K562 (cell line): Measurements from ENCODE around the gene UBXN6. TPM values are rescaled to one million over a fixed set of nuclear protein-coding genes. Genes with fewer than 3 reads are reported as not detected.

Experiments
- ATAC-seq: fragments of 200-7000 bp; cut with Tn5 transposase; 3 replicates; pipeline ENCODE4 v1.9.1; 2020; ENCODE audit warnings: moderate library complexity
- BruUV-seq: library from RNA; stranded (reverse); fragments of 400-500 nt; replicated peaks from 2 replicates; lab custom pipeline; 2021; lab: Mats Ljungman, UMichigan
- CTCF ChIA-PET: fragments of 300-600 bp; formaldehyde crosslinking; extraction: SDS; loops from one replicate; lab custom pipeline; 2021; ENCODE audit warnings: low intra/inter-chr PET ratio; lab: Yijun Ruan, JAX
- POLR2A ChIA-PET: fragments of 300-600, 350-650 bp; sonication (Branson Sonifier 250); formaldehyde crosslinking; extraction: SDS; loops from one replicate; lab custom pipeline; 2021; ENCODE audit warnings: antibody characterized with exemption, inconsistent platforms; lab: Yijun Ruan, JAX
- DNase-seq, 4 experiments: peaks; one replicate each; pipeline versions ENCODE4 v3.0.0 to v3.0.0-alpha.2; 2011 to 2018; ENCODE audit warnings: low spot score in 3 of 4, mixed read lengths in 3 of 4; ENCODE audit errors: extremely low read depth in 1 of 4
- FAIRE-seq: peaks from 2 replicates; lab custom pipeline; 2011; peaks lifted over from hg19 to GRCh38; lab: Jason Lieb, UNC
- H2AFZ ChIP-seq: 2 replicates; pipeline ENCODE4 v1.6.0; 2011; ENCODE audit warnings: low read depth, low read length, control low read depth, inconsistent platforms
- H3K27ac ChIP-seq: fragments of 200-600 bp; 3 replicates; pipeline ENCODE4 v1.8.0; 2011; ENCODE audit warnings: low read depth, mild to moderate bottlenecking, control low read depth, inconsistent platforms, low read length, moderate library complexity, mixed read lengths; ENCODE audit errors: extremely low read depth
- H3K27me3 ChIP-seq, 2 experiments: fragments of 300-600 bp in 1 of 2; 2 replicates in 1 of 2; 3 replicates in 1 of 2; pipeline versions ENCODE4 v1.6.0 to v1.8.0; 2011; ENCODE audit warnings: inconsistent platforms in 2 of 2, low read length in 2 of 2, mild to moderate bottlenecking in 1 of 2, mixed read lengths in 1 of 2, moderate library complexity in 1 of 2; ENCODE audit not compliant: control insufficient read depth in 2 of 2, insufficient read depth in 2 of 2
- H3K36me3 ChIP-seq: fragments of 300-600 bp; 3 replicates; pipeline ENCODE4 v1.8.0; 2011; ENCODE audit warnings: mild to moderate bottlenecking, low read length, inconsistent platforms; ENCODE audit not compliant: control insufficient read depth, insufficient read depth
- H3K4me1 ChIP-seq, 2 experiments: fragments of 200-600 bp in 1 of 2; replicated peaks in 1 of 2; 2 replicates in 1 of 2; 3 replicates in 1 of 2; pipeline versions ENCODE4 v1.5.1 to v1.8.0; 2011; ENCODE audit warnings: inconsistent platforms in 2 of 2, low read length in 2 of 2, mild to moderate bottlenecking in 1 of 2, mixed read lengths in 1 of 2, moderate library complexity in 1 of 2; ENCODE audit not compliant: control insufficient read depth in 2 of 2, insufficient read depth in 2 of 2
- H3K4me2 ChIP-seq: 2 replicates; pipeline ENCODE4 v1.6.1; 2011; ENCODE audit warnings: low read length, control low read depth, inconsistent platforms, mixed read lengths; ENCODE audit not compliant: insufficient read depth
- H3K4me3 ChIP-seq: fragments of 200-600 bp; sonication (generic), shearing (Covaris generic); 2 replicates; pipeline ENCODE4 v1.5.1; 2016; ENCODE audit warnings: control low read depth, inconsistent platforms
- H3K79me2 ChIP-seq: fragments of 200-600 bp; 3 replicates; pipeline ENCODE4 v1.8.0; 2011; ENCODE audit warnings: low read length, inconsistent platforms; ENCODE audit not compliant: control insufficient read depth, insufficient read depth
- H3K9ac ChIP-seq, 2 experiments: 2 replicates each; pipeline versions ENCODE4 v1.6.0 to v1.6.1; 2011; ENCODE audit warnings: low read depth in 2 of 2, low read length in 2 of 2, control low read depth in 1 of 2, inconsistent platforms in 1 of 2, mild to moderate bottlenecking in 1 of 2, mixed read lengths in 1 of 2; ENCODE audit not compliant: insufficient read depth in 1 of 2
- H3K9me1 ChIP-seq: one replicate; pipeline ENCODE4 v1.6.0; 2011; ENCODE audit warnings: inconsistent platforms, mild to moderate bottlenecking, low read length, moderate library complexity; ENCODE audit not compliant: control insufficient read depth, insufficient read depth
- H3K9me3 ChIP-seq: replicated peaks from 2 replicates; pipeline ENCODE4 v1.5.1; 2011; ENCODE audit warnings: low read depth, low read length, inconsistent platforms; ENCODE audit not compliant: control insufficient read depth, insufficient read depth
- H4K20me1 ChIP-seq: replicated peaks from 2 replicates; pipeline ENCODE4 v1.6.1; 2011; ENCODE audit warnings: low read length, inconsistent platforms, mixed read lengths; ENCODE audit not compliant: control insufficient read depth, insufficient read depth
- ARID2 ChIP-seq: fragments of 450-650 bp; IDR thresholded peaks from 2 replicates; pipeline ENCODE4 v1.6.1; 2017; ENCODE audit warnings: antibody characterized with exemption, mild to moderate bottlenecking
- CC2D1A ChIP-seq: fragments of 450-650 bp; IDR thresholded peaks from 2 replicates; pipeline ENCODE4 v1.6.1; 2017; ENCODE audit warnings: mild to moderate bottlenecking
- CREM ChIP-seq: IDR thresholded peaks from 2 replicates; pipeline ENCODE4 v1.6.1; 2014; ENCODE audit warnings: antibody characterized with exemption, low read depth
- DACH1 ChIP-seq: fragments of 450-650 bp; IDR thresholded peaks from 2 replicates; pipeline ENCODE4 v1.6.1; 2018; ENCODE audit not compliant: partially characterized antibody
- GTF2E2 ChIP-seq: fragments of 200-800 bp; sonication (Bioruptor generic); IDR thresholded peaks from 2 replicates; pipeline ENCODE4 v1.6.1; 2016; ENCODE audit warnings: missing genetic modification characterization, missing compliant biosample characterization
- KAT8 ChIP-seq: fragments of 450-650 bp; IDR thresholded peaks from 2 replicates; pipeline ENCODE4 v1.6.1; 2016; ENCODE audit warnings: low read depth, mild to moderate bottlenecking
- LCOR ChIP-seq: sonication (generic); formaldehyde crosslinking; IDR thresholded peaks from 2 replicates; pipeline ENCODE4 v1.8.0; 2022; ENCODE audit warnings: mild to moderate bottlenecking, missing genetic modification reagents
- NFYB ChIP-seq: IDR thresholded peaks from 2 replicates; pipeline ENCODE4 v1.6.1; 2011; ENCODE audit warnings: mild to moderate bottlenecking, moderate library complexity; ENCODE audit not compliant: insufficient read length; ENCODE audit errors: extremely low read depth
- RFX5 ChIP-seq: IDR thresholded peaks from 2 replicates; pipeline ENCODE4 v1.6.1; 2011; ENCODE audit warnings: low read depth, mild to moderate bottlenecking, improper control_type of control experiment, low read length
- SRF ChIP-seq, 2 experiments: fragments of 250-450, 450-650 bp in 1 of 2; sonication (Bioruptor Pico) in 1 of 2; sonication (generic) in 1 of 2; formaldehyde crosslinking; IDR thresholded peaks; 2 replicates each; pipeline versions ENCODE4 v1.5.0 to v1.5.1; 2020 to 2022; ENCODE audit warnings: mild to moderate bottlenecking in 1 of 2, missing genetic modification reagents in 1 of 2
- YBX1 ChIP-seq: fragments of 450-650 bp; IDR thresholded peaks from 2 replicates; pipeline ENCODE4 v1.7.1; 2016; ENCODE audit warnings: mild to moderate bottlenecking
- WGBS: fragments of 100-300 bp; shearing (Covaris generic); methylation state at CpG from one replicate; pipeline ENCODE4 v1.1.6; 2016; ENCODE audit warnings: low coverage, mixed read lengths; ENCODE audit not compliant: insufficient coverage; ENCODE audit errors: missing lambda C conversion rate; 5-methylcytosine and 5-hydroxymethylcytosine counted together
- in situ Hi-C: fragments of 300-500 bp; cut with MboI; formaldehyde crosslinking; loops from 4 replicates; pipeline ENCODE4 v1.15.0; 2018; ENCODE audit warnings: inconsistent platforms, mixed read lengths
- intact Hi-C: fragments of 100-400 bp; cut with micrococcal nuclease; formaldehyde crosslinking; loops from 2 replicates; pipeline ENCODE4 v1.14.2; 2022
- polyA plus RNA-seq, 8 experiments: library from polyadenylated mRNA; depleted of rRNA in 4 of 8; stranded (reverse) in 5 of 8; unstranded in 3 of 8; fragments of >200 nt; fragmentation: Nextera tagmentation in 2 of 8; fragmentation: Illumina TruSeq in 1 of 8; extraction: Ambion mirVana in 2 of 8; extraction: Trizol in 1 of 8; gene quantifications; 2 replicates each; pipeline versions ENCODE4 v1.2.1 to v1.2.3, GENCODE V29; 2011 to 2014; ENCODE audit warnings: inconsistent platforms in 1 of 8, missing spikeins in 1 of 8
- total RNA-seq, 7 experiments: library from RNA; depleted of rRNA in 6 of 7; stranded (reverse); fragments of >200 nt in 6 of 7; fragmentation: Illumina TruSeq in 2 of 7; extraction: Trizol in 2 of 7; gene quantifications; 2 replicates each; pipeline versions ENCODE4 v1.2.1 to v1.2.3, GENCODE V29; 2011 to 2021; ENCODE audit warnings: low replicate concordance in 1 of 7
- TF ChIP-seq, protein P1 (sequence below): fragments of 450-650 bp; formaldehyde crosslinking; IDR thresholded peaks from 2 replicates; pipeline ENCODE4 v1.4.0; 2020; ENCODE audit warnings: mild to moderate bottlenecking
- TF ChIP-seq, protein P2 (sequence below), 3 experiments: IDR thresholded peaks in 2 of 3; conservative IDR thresholded peaks in 1 of 3; 2 replicates each; pipeline ENCODE4 v1.5.1; 2011 to 2012; ENCODE audit warnings: low read length in 3 of 3, mild to moderate bottlenecking in 3 of 3, control low read depth in 2 of 3, improper control_type of control experiment in 1 of 3, inconsistent platforms in 1 of 3, low read depth in 1 of 3, mixed read lengths in 1 of 3, moderate library complexity in 1 of 3; ENCODE audit not compliant: insufficient read depth in 2 of 3
- TF ChIP-seq, protein P3 (sequence below), 2 experiments: fragments of 150-350 bp in 1 of 2; IDR thresholded peaks; 2 replicates each; pipeline ENCODE4 v1.6.1; 2012 to 2016; ENCODE audit warnings: low read depth in 2 of 2, low read length in 2 of 2, mild to moderate bottlenecking in 1 of 2, moderate library complexity in 1 of 2

Gene UBXN6
- total and polyA plus RNA-seq, 9 of the 15 experiments (the other 6 are each of a cell fraction or from before 2014, with no cell fraction given), result 0.48 to 90.2 (median 29.5) TPM

DNA sequence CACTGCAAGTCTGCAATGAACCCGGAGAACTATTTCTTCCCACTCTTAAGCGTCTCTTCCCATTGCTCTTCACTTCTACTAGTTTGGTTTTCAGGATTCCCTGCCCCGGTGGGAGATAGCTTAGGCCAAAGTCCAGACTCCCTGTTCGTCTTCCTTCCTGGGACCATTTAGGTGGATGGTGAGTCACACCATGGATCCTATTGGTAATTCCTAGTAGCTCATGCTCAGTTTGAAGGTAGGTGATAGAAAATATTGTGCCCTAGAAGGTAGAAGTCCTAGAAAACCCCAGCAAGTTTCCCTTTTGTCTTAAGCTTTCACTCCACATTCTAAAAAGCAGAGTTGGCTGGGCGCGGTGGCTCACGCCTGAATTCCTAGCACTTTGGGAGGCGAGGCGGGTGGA lies 41.3 kb downstream of the UBXN6 start:
- in situ Hi-C loops, result no loop called here
- TF ChIP-seq YBX1 (no peak), LCOR (no peak), RFX5 (no peak), SRF (CRISPR knock-in tag; IDR thresholded peaks at IDR 0.05) (no peak), DACH1 (no peak), ARID2 (no peak), CC2D1A (no peak), GTF2E2 (tag) (no peak), NFYB (no peak), CREM (no peak), KAT8 (no peak)
- TF ChIP-seq, protein P1, sequence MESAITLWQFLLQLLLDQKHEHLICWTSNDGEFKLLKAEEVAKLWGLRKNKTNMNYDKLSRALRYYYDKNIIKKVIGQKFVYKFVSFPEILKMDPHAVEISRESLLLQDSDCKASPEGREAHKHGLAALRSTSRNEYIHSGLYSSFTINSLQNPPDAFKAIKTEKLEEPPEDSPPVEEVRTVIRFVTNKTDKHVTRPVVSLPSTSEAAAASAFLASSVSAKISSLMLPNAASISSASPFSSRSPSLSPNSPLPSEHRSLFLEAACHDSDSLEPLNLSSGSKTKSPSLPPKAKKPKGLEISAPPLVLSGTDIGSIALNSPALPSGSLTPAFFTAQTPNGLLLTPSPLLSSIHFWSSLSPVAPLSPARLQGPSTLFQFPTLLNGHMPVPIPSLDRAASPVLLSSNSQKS (CRISPR knock-in tag), result no peak
- TF ChIP-seq, protein P2, sequence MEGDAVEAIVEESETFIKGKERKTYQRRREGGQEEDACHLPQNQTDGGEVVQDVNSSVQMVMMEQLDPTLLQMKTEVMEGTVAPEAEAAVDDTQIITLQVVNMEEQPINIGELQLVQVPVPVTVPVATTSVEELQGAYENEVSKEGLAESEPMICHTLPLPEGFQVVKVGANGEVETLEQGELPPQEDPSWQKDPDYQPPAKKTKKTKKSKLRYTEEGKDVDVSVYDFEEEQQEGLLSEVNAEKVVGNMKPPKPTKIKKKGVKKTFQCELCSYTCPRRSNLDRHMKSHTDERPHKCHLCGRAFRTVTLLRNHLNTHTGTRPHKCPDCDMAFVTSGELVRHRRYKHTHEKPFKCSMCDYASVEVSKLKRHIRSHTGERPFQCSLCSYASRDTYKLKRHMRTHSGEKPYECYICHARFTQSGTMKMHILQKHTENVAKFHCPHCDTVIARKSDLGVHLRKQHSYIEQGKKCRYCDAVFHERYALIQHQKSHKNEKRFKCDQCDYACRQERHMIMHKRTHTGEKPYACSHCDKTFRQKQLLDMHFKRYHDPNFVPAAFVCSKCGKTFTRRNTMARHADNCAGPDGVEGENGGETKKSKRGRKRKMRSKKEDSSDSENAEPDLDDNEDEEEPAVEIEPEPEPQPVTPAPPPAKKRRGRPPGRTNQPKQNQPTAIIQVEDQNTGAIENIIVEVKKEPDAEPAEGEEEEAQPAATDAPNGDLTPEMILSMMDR (IDR thresholded peaks at IDR 0.05 in 2 of 3, conservative IDR thresholded peaks at IDR 0.05 in 1 of 3; ENCODE audit: insufficient read depth in 2 of 3, low read depth in 1 of 3, low read length in 3 of 3), result no peak
- TF ChIP-seq, protein P3, sequence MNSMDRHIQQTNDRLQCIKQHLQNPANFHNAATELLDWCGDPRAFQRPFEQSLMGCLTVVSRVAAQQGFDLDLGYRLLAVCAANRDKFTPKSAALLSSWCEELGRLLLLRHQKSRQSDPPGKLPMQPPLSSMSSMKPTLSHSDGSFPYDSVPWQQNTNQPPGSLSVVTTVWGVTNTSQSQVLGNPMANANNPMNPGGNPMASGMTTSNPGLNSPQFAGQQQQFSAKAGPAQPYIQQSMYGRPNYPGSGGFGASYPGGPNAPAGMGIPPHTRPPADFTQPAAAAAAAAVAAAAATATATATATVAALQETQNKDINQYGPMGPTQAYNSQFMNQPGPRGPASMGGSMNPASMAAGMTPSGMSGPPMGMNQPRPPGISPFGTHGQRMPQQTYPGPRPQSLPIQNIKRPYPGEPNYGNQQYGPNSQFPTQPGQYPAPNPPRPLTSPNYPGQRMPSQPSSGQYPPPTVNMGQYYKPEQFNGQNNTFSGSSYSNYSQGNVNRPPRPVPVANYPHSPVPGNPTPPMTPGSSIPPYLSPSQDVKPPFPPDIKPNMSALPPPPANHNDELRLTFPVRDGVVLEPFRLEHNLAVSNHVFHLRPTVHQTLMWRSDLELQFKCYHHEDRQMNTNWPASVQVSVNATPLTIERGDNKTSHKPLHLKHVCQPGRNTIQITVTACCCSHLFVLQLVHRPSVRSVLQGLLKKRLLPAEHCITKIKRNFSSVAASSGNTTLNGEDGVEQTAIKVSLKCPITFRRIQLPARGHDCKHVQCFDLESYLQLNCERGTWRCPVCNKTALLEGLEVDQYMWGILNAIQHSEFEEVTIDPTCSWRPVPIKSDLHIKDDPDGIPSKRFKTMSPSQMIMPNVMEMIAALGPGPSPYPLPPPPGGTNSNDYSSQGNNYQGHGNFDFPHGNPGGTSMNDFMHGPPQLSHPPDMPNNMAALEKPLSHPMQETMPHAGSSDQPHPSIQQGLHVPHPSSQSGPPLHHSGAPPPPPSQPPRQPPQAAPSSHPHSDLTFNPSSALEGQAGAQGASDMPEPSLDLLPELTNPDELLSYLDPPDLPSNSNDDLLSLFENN (IDR thresholded peaks at IDR 0.05; ENCODE audit: low read depth in 2 of 2, low read length in 2 of 2), result no peak

More for the DNA sequence above, 41.3 kb downstream of the UBXN6 start:
- Histone ChIP-seq H3K36me3 (peaks cover 92% of the 10 kb centered on the region), H3K9ac (no peak overlapping the region), H3K4me2 (no peak overlapping the region), H3K4me1 (peaks cover 4 to 19% of the 10 kb centered on the region in 2 experiments; a peak in 4 of 5 replicates), H4K20me1 (peaks cover 27% of the 10 kb centered on the region), H3K9me3 (no peaks in the 10 kb centered on the region), H3K27me3 (no peaks in the 10 kb centered on the region), H3K4me3 (no peak overlapping the region), H3K9me1 (no peaks in the 10 kb centered on the region), H2AFZ (no peak overlapping the region), H3K27ac (0 out of 3 replicates have a peak overlapping the region, but pooled peaks have one; percentile 33), H3K79me2 (peaks cover 70% of the 10 kb centered on the region)
- no TSS peak for BruUV-seq
- ATAC-seq (no peak), FAIRE-seq (no peak), DNase-seq (no peak)
- 94% methylated on average over 9 of the region's 9 CpGs for WGBS
- intact Hi-C loops, result no loop called here
- ChIA-PET CTCF (no interaction called here), POLR2A (interaction anchor here (0.9 to 4.7 kb wide), 4 partner anchors 11 to 55 kb away, joined by 4 to 28 read pairs (median 14); no protein-coding TSS in a partner anchor)
